Keratinocyte (primary cell): ENCODE results near the gene TTC13. TPM values are rescaled to one million over a fixed set of nuclear protein-coding genes. Genes with fewer than 3 reads are reported as not detected.

ENCODE experiments used
- DNase-seq: peaks from one replicate; pipeline ENCODE4 v3.0.0-alpha.2; 2011; ENCODE audit warnings: low read depth, missing footprints, low spot score
- FAIRE-seq: peaks from 2 replicates; lab custom pipeline; 2011; peaks lifted over from hg19 to GRCh38; lab: Jason Lieb, UNC
- H2AFZ ChIP-seq: 2 replicates; pipeline ENCODE4 v1.6.0; 2012; ENCODE audit warnings: low read length, control low read depth, inconsistent platforms; ENCODE audit not compliant: control insufficient read depth
- H3K27ac ChIP-seq: 2 replicates; pipeline ENCODE4 v1.5.1; 2011; ENCODE audit warnings: low read length; ENCODE audit not compliant: control insufficient read depth, insufficient read depth
- H3K27me3 ChIP-seq: 3 replicates; pipeline ENCODE4 v1.6.0; 2011; ENCODE audit warnings: low read length; ENCODE audit not compliant: control insufficient read depth, insufficient read depth; ENCODE audit errors: extremely low read depth
- H3K36me3 ChIP-seq, 2 experiments: 2 replicates in 1 of 2; 3 replicates in 1 of 2; pipeline ENCODE4 v1.5.1; 2011; ENCODE audit warnings: low read length in 2 of 2, mild to moderate bottlenecking in 1 of 2; ENCODE audit not compliant: control insufficient read depth in 2 of 2, insufficient read depth in 2 of 2; ENCODE audit errors: extremely low read depth in 1 of 2
- H3K4me1 ChIP-seq: 3 replicates; pipeline ENCODE4 v1.5.1; 2011; ENCODE audit warnings: low read length; ENCODE audit not compliant: control insufficient read depth, insufficient read depth; ENCODE audit errors: extremely low read depth
- H3K4me2 ChIP-seq: 3 replicates; pipeline ENCODE4 v1.6.0; 2011; ENCODE audit warnings: low read depth, low read length; ENCODE audit not compliant: control insufficient read depth, insufficient read depth; ENCODE audit errors: extremely low read depth
- H3K4me3 ChIP-seq, 3 experiments: fragments of 200-600 bp in 1 of 3; sonication (generic) in 1 of 3; 2 replicates in 2 of 3; 3 replicates in 1 of 3; pipeline ENCODE4 v1.5.1; 2011 to 2016; ENCODE audit warnings: low read length in 3 of 3, mild to moderate bottlenecking in 3 of 3, control low read depth in 2 of 3, inconsistent platforms in 1 of 3, low read depth in 1 of 3, mixed read lengths in 1 of 3, mixed run types in 1 of 3, moderate library complexity in 1 of 3; ENCODE audit not compliant: control insufficient read depth in 2 of 3, insufficient read depth in 2 of 3; ENCODE audit errors: extremely low read depth in 1 of 3
- H3K79me2 ChIP-seq: 2 replicates; pipeline ENCODE4 v1.6.0; 2012; ENCODE audit warnings: low read length; ENCODE audit not compliant: control insufficient read depth, insufficient read depth
- H3K9ac ChIP-seq: 3 replicates; pipeline ENCODE4 v1.6.0; 2011; ENCODE audit warnings: low read length; ENCODE audit not compliant: control insufficient read depth, insufficient read depth; ENCODE audit errors: extremely low read depth
- H3K9me1 ChIP-seq: 3 replicates; pipeline ENCODE4 v1.6.0; 2011; ENCODE audit warnings: low read length; ENCODE audit not compliant: control insufficient read depth, insufficient read depth; ENCODE audit errors: extremely low read depth
- H3K9me3 ChIP-seq: 2 replicates; pipeline ENCODE4 v1.5.1; 2012; ENCODE audit warnings: low read depth, low read length; ENCODE audit not compliant: control insufficient read depth
- H4K20me1 ChIP-seq: 3 replicates; pipeline ENCODE4 v1.6.0; 2011; ENCODE audit warnings: low read length; ENCODE audit not compliant: control insufficient read depth, insufficient read depth; ENCODE audit errors: extremely low read depth
- EZH2 ChIP-seq: IDR thresholded peaks from one replicate; pipeline ENCODE4 v1.6.1; 2012; ENCODE audit warnings: inconsistent platforms, mild to moderate bottlenecking, low read length, moderate library complexity
- dilution Hi-C: fragments of 300-500 bp; cut with MboI; formaldehyde crosslinking; loops from one replicate; pipeline ENCODE4 v1.7.0; 2020; ENCODE audit warnings: low sequenced_read_pairs; ENCODE audit not compliant: extremely low pct_ligation_motif_present
- polyA plus RNA-seq, 5 experiments: library from polyadenylated mRNA; depleted of rRNA in 3 of 5; stranded (reverse) in 3 of 5; stranded (forward) in 1 of 5; unstranded in 1 of 5; fragments of >200 nt; gene quantifications; 1 replicate in 1 of 5; 2 replicates in 3 of 5; 3 replicates in 1 of 5; pipeline versions ENCODE4 v1.2.1 to v1.2.3, GENCODE V29; 2011 to 2012; ENCODE audit warnings: missing spikeins in 2 of 5, low read depth in 1 of 5, low replicate concordance in 1 of 5
- TF ChIP-seq, protein P1 (sequence below), 3 experiments: IDR thresholded peaks in 1 of 3; conservative IDR thresholded peaks in 1 of 3; optimal IDR thresholded peaks in 1 of 3; 2 replicates in 2 of 3; 3 replicates in 1 of 3; pipeline versions ENCODE3 to v1.5.1; 2011; ENCODE audit warnings: low read length in 3 of 3, mild to moderate bottlenecking in 3 of 3, moderate library complexity in 2 of 3, control low read depth in 1 of 3, inconsistent platforms in 1 of 3; ENCODE audit not compliant: insufficient read depth in 2 of 3; ENCODE audit errors: extremely low read depth in 1 of 3

The TTC13 gene
- polyA plus RNA-seq, 1 donor (not counting 4 experiments of a cell fraction or from before 2014, with no cell fraction given): 8.3 TPM

DNA sequence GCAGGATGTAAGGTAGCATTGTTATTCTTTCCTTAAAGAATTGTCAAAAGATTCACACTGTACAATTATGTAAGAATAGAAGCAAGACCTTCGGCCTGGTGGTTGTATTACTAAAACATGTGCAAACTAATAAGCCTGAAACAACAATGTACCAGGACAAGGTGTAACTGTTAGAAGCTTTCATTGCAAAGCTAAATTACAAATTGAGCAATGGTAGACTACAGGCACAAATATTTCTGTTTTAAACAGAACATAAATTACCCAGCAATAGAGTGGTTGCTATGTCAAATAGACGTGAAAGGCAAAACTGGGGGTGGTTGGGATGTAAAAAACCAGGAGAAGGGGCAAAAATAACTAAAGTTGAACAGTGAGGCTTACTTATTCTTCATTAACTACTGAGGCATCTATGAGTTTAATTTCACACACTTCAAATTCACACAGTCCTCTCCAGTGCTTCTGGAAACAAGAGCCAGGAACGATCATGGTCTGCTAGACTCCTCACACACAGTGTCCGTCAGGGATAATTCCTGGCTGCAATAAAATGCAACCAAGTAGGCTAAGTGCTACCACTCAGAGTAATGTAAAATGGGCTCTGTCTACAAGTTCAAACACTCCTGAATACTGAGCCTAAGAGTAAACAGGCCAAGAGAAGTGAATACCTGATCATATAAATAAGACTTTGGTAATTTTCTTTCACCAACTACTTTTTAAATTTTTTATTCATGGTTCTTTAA is 71.0 kb downstream of the TTC13 start:
- Histone ChIP-seq H3K4me3 (no peak overlapping the region), H3K4me2 (no peak overlapping the region), H3K27me3 (no peaks in the 10 kb centered on the region), H3K9me1 (no peaks in the 10 kb centered on the region), H2AFZ (no peak overlapping the region), H3K36me3 (peaks cover 0 to 3% of the 10 kb centered on the region in 2 experiments), H3K9me3 (no peaks in the 10 kb centered on the region), H3K4me1 (no peaks in the 10 kb centered on the region), H4K20me1 (no peaks in the 10 kb centered on the region), H3K27ac (no peak overlapping the region), H3K9ac (no peak overlapping the region), H3K79me2 (no peaks in the 10 kb centered on the region)
- DNase-seq (no peak), FAIRE-seq (no peak)
- dilution Hi-C loops: no loop called here
- TF ChIP-seq, protein P1, sequence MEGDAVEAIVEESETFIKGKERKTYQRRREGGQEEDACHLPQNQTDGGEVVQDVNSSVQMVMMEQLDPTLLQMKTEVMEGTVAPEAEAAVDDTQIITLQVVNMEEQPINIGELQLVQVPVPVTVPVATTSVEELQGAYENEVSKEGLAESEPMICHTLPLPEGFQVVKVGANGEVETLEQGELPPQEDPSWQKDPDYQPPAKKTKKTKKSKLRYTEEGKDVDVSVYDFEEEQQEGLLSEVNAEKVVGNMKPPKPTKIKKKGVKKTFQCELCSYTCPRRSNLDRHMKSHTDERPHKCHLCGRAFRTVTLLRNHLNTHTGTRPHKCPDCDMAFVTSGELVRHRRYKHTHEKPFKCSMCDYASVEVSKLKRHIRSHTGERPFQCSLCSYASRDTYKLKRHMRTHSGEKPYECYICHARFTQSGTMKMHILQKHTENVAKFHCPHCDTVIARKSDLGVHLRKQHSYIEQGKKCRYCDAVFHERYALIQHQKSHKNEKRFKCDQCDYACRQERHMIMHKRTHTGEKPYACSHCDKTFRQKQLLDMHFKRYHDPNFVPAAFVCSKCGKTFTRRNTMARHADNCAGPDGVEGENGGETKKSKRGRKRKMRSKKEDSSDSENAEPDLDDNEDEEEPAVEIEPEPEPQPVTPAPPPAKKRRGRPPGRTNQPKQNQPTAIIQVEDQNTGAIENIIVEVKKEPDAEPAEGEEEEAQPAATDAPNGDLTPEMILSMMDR (optimal IDR thresholded peaks at IDR 0.05 in 1 of 3, IDR thresholded peaks at IDR 0.05 in 1 of 3, conservative IDR thresholded peaks at IDR 0.05 in 1 of 3; ENCODE audit: extremely low read depth in 1 of 3, insufficient read depth in 2 of 3, low read length in 3 of 3): no peak
- no peak for TF ChIP-seq EZH2

GRCh38 chr1:230906226-230906625 is 72.4 kb downstream of the TTC13 start:
- no peak overlapping the region for H3K9ac ChIP-seq
- no peak overlapping the region for H3K4me3 ChIP-seq
- no peak overlapping the region for H3K4me2 ChIP-seq
- H3K79me2 ChIP-seq: no peaks in the 10 kb centered on the region
- H3K9me3 ChIP-seq: no peaks in the 10 kb centered on the region
- FAIRE-seq (no peak), DNase-seq (no peak)
- H3K4me1 ChIP-seq: no peaks in the 10 kb centered on the region
- H3K27me3 ChIP-seq: no peaks in the 10 kb centered on the region
- no peak overlapping the region for H3K27ac ChIP-seq
- H3K9me1 ChIP-seq: no peaks in the 10 kb centered on the region
- TF ChIP-seq EZH2: no peak
- TF ChIP-seq, protein P1 (optimal IDR thresholded peaks at IDR 0.05 in 1 of 3, IDR thresholded peaks at IDR 0.05 in 1 of 3, conservative IDR thresholded peaks at IDR 0.05 in 1 of 3; ENCODE audit: extremely low read depth in 1 of 3, insufficient read depth in 2 of 3, low read length in 3 of 3): no peak
- H3K36me3 ChIP-seq: peaks cover 0 to 3% of the 10 kb centered on the region in 2 experiments
- H2AFZ ChIP-seq: no peak overlapping the region
- no peaks in the 10 kb centered on the region for H4K20me1 ChIP-seq
- dilution Hi-C loops: no loop called here
